Naive B cell (primary cell): ENCODE results near the gene SRRT. TPM values are rescaled to one million over a fixed set of nuclear protein-coding genes. Genes with fewer than 3 reads are reported as not detected.
"Not testable (repeated sequence)": the region's sequence is repeated elsewhere in the genome, so short reads cannot be mapped to it uniquely, and the experiment has no call there.

Source experiments
- ATAC-seq, 2 donors: fragments of 150-1000 bp; cut with Tn5 transposase; 2 replicates each; pipeline ENCODE4 v1.10.0; 2021; ENCODE audit warnings: low read depth in 2 of 2, mild to moderate bottlenecking in 2 of 2, moderate library complexity in 2 of 2
- DNase-seq: peaks from one replicate; pipeline ENCODE4 v3.0.0; 2022
- H3K27ac Mint-ChIP-seq, 6 donors: one replicate each; pipeline ENCODE4 v1.8.0; 2020 to 2022; ENCODE audit warnings: mild to moderate bottlenecking in 6 of 6, mixed read lengths in 6 of 6, moderate library complexity in 5 of 6, inconsistent platforms in 2 of 6
- H3K27me3 Mint-ChIP-seq, 3 donors: one replicate each; pipeline ENCODE4 v1.8.0; 2021 to 2022; ENCODE audit warnings: mixed read lengths in 3 of 3, mild to moderate bottlenecking in 1 of 3
- H3K36me3 Mint-ChIP-seq, 2 donors: one replicate each; pipeline ENCODE4 v1.8.0; 2020 to 2022; ENCODE audit warnings: mixed read lengths in 2 of 2, inconsistent platforms in 1 of 2, mild to moderate bottlenecking in 1 of 2
- H3K4me1 Mint-ChIP-seq, 3 donors: one replicate each; pipeline ENCODE4 v1.8.0; 2020 to 2022; ENCODE audit warnings: mixed read lengths in 3 of 3, inconsistent platforms in 1 of 3, mild to moderate bottlenecking in 1 of 3, moderate library complexity in 1 of 3
- H3K4me3 Mint-ChIP-seq, 8 donors: one replicate each; pipeline ENCODE4 v1.8.0; 2020 to 2022; ENCODE audit warnings: mild to moderate bottlenecking in 8 of 8, mixed read lengths in 8 of 8, moderate library complexity in 8 of 8, inconsistent platforms in 2 of 8
- H3K9me3 Mint-ChIP-seq, 7 donors: one replicate each; pipeline ENCODE4 v1.8.0; 2020 to 2022; ENCODE audit warnings: mixed read lengths in 7 of 7, mild to moderate bottlenecking in 5 of 7, inconsistent platforms in 2 of 7, moderate library complexity in 1 of 7
- polyA plus RNA-seq, 6 donors: library from polyadenylated mRNA; unstranded; fragments of 300-500 nt; fragmentation: Illumina TruSeq; gene quantifications; one replicate each; pipeline ENCODE4 v1.2.3, GENCODE V29; 2021; ENCODE audit warnings: low read depth in 6 of 6

Gene SRRT
- polyA plus RNA-seq, 6 donors from 2014 or later: 17.5 to 79.0 (median 46.0) TPM

- Mint-ChIP-seq H3K27ac (peak overlapping the region in 5 of 6 donors; percentile 60 to 98 (median 85)), H3K4me1 (peaks cover 15 to 21% (median 18%) of the 10 kb centered on the region in 3 donors), H3K4me3 (peak overlapping the region; percentile 80 to 95 (median 92)), H3K27me3 (peaks cover 0 to 9% (median 0%) of the 10 kb centered on the region in 3 donors), H3K36me3 (no peaks in the 10 kb centered on the region), H3K9me3 (no peaks in the 10 kb centered on the region)
- ATAC-seq (peak; percentile 99 to 100), DNase-seq (peak; percentile 63)
Observed at GRCh38 chr7:100837099-100837836, 37.6 kb upstream of the SRRT start.

DNA sequence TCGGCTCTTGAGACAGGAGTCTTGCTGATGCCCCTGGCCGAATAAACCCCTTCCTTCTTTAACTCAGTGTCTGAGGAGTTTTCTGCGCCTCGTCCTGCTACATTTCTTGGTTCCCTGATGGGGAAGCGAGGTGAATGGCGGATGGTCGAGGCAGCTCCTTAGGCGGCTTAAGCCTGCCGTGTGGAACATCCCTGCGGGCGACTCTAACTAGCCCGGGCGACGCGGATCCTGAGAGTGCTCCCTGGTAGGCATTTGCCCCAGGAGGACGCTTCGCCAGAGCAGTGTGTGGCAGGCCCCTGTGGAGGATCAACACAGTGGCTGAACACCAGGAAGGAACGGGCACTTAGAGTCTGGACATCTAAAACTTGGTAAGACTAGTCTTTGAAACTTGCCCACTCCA lies 35.5 kb upstream of the SRRT start:
- no peaks in the 10 kb centered on the region for H3K9me3 Mint-ChIP-seq
- H3K4me1 Mint-ChIP-seq: peaks cover 15 to 21% (median 18%) of the 10 kb centered on the region in 3 donors
- H3K27ac Mint-ChIP-seq: no peak overlapping the region
- peaks cover 0 to 3% (median 0%) of the 10 kb centered on the region in 3 donors for H3K27me3 Mint-ChIP-seq
- DNase-seq: no peak
- no peak overlapping the region for H3K4me3 Mint-ChIP-seq
- ATAC-seq: no peak
- no peaks in the 10 kb centered on the region for H3K36me3 Mint-ChIP-seq

DNA sequence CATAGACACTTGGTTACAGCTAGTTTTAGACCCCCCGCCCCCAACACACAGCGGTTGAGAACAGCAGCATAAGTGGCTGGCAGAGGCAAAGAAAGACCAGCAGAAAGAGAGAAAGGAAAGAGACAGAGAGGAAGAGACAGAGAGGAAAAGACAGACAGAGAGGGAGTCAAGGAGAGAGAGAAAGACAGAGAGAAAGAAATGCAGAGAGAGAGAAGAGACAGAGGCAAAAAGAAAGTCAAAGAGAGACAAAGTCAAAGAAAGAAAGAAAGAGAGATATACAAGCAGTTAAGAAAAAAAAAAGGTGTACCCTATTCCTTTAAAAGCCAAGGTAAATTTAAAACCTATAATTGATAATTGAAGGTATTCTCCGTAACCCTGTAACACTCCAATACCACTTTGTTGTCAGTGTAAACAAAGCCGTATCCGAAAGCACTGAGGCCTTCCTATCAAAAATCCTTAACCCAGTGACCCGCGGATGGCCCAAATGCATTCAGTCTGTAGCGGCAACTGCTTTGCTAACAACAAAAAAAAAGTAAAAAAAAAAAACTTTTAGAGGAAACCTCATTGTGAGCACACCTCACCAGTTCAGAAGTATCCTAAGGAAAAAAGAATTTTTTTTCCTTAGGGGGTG lies 34.3 kb upstream of the SRRT start:
- Mint-ChIP-seq H3K27ac (peak overlapping the region in 1 of 6 donors; percentile 48), H3K4me1 (peaks cover 13 to 19% (median 17%) of the 10 kb centered on the region in 3 donors), H3K27me3 (no peaks in the 10 kb centered on the region), H3K9me3 (no peaks in the 10 kb centered on the region), H3K36me3 (no peaks in the 10 kb centered on the region), H3K4me3 (peak overlapping the region in 1 of 8 donors; percentile 68)
- DNase-seq (no peak), ATAC-seq (no peak)

- Mint-ChIP-seq H3K27me3 (no peaks in the 10 kb centered on the region), H3K9me3 (no peaks in the 10 kb centered on the region), H3K36me3 (no peaks in the 10 kb centered on the region), H3K4me3 (no peak overlapping the region), H3K27ac (peak overlapping the region in 2 of 6 donors; percentile 59 to 95), H3K4me1 (peaks cover 7% of the 10 kb centered on the region in 3 donors)
- ATAC-seq: no peak
- no peak for DNase-seq
Observed at GRCh38 chr7:100847360-100847759, 27.5 kb upstream of the SRRT start.

DNA sequence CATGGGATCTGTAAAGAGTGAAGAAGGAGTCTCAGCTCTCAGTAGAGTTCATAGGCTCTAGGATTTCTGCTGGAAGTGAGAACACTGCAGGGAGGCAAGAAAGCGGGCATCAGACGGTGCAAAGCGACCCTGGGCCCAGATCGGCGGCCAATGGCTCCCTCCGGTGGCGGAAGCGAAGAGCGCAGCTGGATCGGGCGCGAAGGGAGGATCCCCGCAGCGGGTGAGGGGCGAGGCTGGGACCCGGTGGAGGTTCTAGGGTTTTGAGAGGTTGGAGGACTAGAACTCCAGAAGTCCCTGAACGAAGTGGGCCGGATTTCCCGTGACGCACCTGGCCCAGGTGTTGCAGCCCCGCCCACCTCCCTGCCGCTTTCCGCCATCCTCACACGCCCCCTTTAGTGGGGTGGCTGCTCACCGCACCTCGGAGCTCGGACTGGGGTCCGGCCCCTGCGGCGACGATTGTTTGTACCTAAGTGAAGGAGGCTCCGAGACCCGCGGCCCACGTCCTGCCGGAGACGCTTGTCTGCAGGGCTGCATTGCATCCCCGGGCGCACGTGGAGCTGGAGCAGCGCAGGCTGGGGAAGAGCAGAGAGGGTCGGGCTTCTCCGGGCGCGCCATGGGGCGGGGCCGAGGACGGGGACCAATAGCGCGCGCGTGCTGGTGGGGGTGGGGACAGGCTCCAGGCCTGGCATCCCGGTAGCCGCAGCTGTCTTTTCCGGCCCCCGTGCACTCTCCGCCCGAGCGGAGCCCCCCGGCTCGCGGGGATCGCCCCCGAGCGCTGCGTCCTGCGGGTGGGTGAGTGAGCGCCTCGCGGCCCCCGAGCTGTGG lies 22.6 kb upstream of the SRRT start, which contains the start of gene SLC12A9:
Gene SLC12A9 (plus strand): TSS at position 666 of the 825 bp plus-strand sequence. CDS start 1,485 bp downstream, outside the sequence.
- no peaks in the 10 kb centered on the region for H3K9me3 Mint-ChIP-seq

DNA sequence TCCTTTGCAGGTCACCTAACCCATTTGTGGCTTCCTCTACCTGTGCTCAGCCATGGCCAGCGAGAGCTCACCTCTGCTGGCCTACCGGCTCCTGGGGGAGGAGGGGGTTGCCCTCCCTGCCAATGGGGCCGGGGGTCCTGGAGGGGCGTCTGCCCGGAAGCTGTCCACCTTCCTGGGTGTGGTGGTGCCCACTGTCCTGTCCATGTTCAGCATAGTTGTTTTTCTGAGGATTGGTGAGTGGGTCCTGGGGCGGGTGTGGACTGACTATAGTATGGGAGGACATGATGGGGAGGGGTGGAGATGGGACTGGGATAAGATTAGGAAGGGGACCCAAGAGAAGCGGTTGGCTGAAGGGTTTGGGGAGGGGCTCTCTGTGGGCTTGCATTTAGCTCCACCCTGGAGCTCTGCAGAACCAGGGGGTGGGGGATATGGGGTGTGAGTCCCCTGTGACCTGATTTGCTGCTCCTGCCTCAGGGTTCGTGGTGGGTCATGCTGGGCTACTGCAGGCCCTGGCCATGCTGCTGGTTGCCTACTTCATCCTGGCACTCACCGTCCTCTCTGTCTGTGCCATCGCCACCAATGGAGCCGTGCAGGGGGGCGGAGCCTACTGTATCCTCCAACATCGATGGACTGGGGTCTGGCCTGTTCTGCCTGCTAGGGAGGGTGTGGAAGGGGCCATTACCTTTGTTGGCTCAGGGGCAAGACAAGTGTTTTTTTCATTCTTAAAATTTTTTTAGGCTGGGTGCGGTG lies 20.6 kb upstream of the SRRT start:
- Mint-ChIP-seq H3K4me3 (peak overlapping the region in 6 of 8 donors; percentile 47 to 96 (median 81)), H3K36me3 (peaks cover 0 to 5% of the 10 kb centered on the region in 2 donors), H3K27ac (peak overlapping the region in 1 of 6 donors; percentile 24)

More for the DNA sequence above, 22.6 kb upstream of the SRRT start, which contains the start of gene SLC12A9:
- DNase-seq: peak; percentile 79
- H3K4me3 Mint-ChIP-seq: peak within 1 kb of the TSS; percentile 92 to 99 (median 94)
- H3K27ac Mint-ChIP-seq: peak within 1 kb of the TSS; percentile 83 to 96 (median 92)
- peak; percentile 82 to 83 for ATAC-seq
- H3K36me3 Mint-ChIP-seq: peaks cover 0 to 5% of the 10 kb centered on the region in 2 donors
- H3K27me3 Mint-ChIP-seq: no peaks in the 10 kb centered on the region
- peaks cover 28 to 34% (median 33%) of the 10 kb centered on the region in 3 donors for H3K4me1 Mint-ChIP-seq

GRCh38 chr7:100854899-100855298 lies 20.0 kb upstream of the SRRT start:
- not testable (repeated sequence) for H3K27ac Mint-ChIP-seq, H3K9me3 Mint-ChIP-seq, H3K27me3 Mint-ChIP-seq, ATAC-seq, DNase-seq
- peaks cover 0 to 10% of the 10 kb centered on the region in 2 donors for H3K36me3 Mint-ChIP-seq
- peaks cover 28 to 35% (median 34%) of the 10 kb centered on the region in 3 donors for H3K4me1 Mint-ChIP-seq
- peak overlapping the region in 3 of 8 donors; percentile 51 to 70 (median 61) for H3K4me3 Mint-ChIP-seq

More for the DNA sequence above, 20.6 kb upstream of the SRRT start:
- H3K27me3 Mint-ChIP-seq: no peaks in the 10 kb centered on the region
- H3K9me3 Mint-ChIP-seq: no peaks in the 10 kb centered on the region
- H3K4me1 Mint-ChIP-seq: peaks cover 28 to 35% (median 34%) of the 10 kb centered on the region in 3 donors
- ATAC-seq (no peak), DNase-seq (no peak)

- Mint-ChIP-seq H3K4me1 (peaks cover 28 to 35% (median 34%) of the 10 kb centered on the region in 3 donors), H3K27ac (no peak overlapping the region), H3K36me3 (peaks cover 0 to 14% of the 10 kb centered on the region in 2 donors), H3K4me3 (peak overlapping the region in 3 of 8 donors; percentile 45 to 72 (median 61)), H3K27me3 (no peaks in the 10 kb centered on the region), H3K9me3 (no peaks in the 10 kb centered on the region)
- ATAC-seq: no peak
- DNase-seq: no peak
Observed at GRCh38 chr7:100855515-100855914, 19.4 kb upstream of the SRRT start.

DNA sequence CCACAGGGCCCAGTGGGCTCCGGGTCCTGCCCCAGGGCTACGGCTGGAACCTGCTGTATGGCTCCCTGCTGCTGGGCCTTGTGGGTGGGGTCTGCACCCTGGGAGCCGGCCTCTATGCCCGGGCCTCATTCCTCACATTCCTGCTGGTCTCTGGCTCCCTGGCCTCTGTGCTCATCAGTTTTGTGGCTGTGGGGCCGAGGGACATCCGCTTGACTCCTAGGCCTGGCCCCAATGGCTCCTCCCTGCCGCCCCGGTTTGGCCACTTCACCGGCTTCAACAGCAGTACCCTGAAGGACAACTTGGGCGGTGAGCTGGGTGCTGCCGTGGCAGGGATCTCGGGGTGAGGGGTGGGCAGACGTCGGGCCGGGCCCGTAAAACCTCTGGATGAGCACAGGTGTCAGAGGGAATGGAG lies 18.0 kb upstream of the SRRT start:
- H3K27me3 Mint-ChIP-seq: no peaks in the 10 kb centered on the region
- H3K36me3 Mint-ChIP-seq: peaks cover 0 to 14% of the 10 kb centered on the region in 2 donors
- DNase-seq (no peak), ATAC-seq (no peak)
- H3K4me1 Mint-ChIP-seq: peaks cover 26 to 33% (median 29%) of the 10 kb centered on the region in 3 donors
- H3K4me3 Mint-ChIP-seq: no peak overlapping the region
- H3K9me3 Mint-ChIP-seq: no peaks in the 10 kb centered on the region
- H3K27ac Mint-ChIP-seq: peak overlapping the region in 1 of 6 donors; percentile 70

GRCh38 chr7:100859856-100860255 lies 15.0 kb upstream of the SRRT start:
- Mint-ChIP-seq H3K27ac (peak overlapping the region in 2 of 6 donors; percentile 31 to 72), H3K4me1 (peaks cover 7 to 9% (median 8%) of the 10 kb centered on the region in 3 donors), H3K9me3 (no peaks in the 10 kb centered on the region), H3K27me3 (no peaks in the 10 kb centered on the region), H3K36me3 (peaks cover 10 to 19% of the 10 kb centered on the region in 2 donors), H3K4me3 (no peak overlapping the region)
- ATAC-seq (no peak), DNase-seq (no peak)

GRCh38 chr7:100860702-100861615 lies 13.9 kb upstream of the SRRT start:
- ATAC-seq (no peak), DNase-seq (no peak)
- H3K27ac Mint-ChIP-seq: no peak overlapping the region
- no peak overlapping the region for H3K4me3 Mint-ChIP-seq
- peaks cover 10 to 14% of the 10 kb centered on the region in 2 donors for H3K36me3 Mint-ChIP-seq
- H3K4me1 Mint-ChIP-seq: peaks cover 1 to 12% (median 4%) of the 10 kb centered on the region in 3 donors
- no peaks in the 10 kb centered on the region for H3K27me3 Mint-ChIP-seq
- no peaks in the 10 kb centered on the region for H3K9me3 Mint-ChIP-seq
